ENCODE results near the gene PPIL1. TPM values are rescaled to one million over a fixed set of nuclear protein-coding genes. Genes with fewer than 3 reads are reported as not detected.
A peak's percentile ranks its signal among the peaks of the same experiment; 100 is the strongest.

PPIL1 gene
- polyA plus RNA-seq, 1 donor from 2014 or later, result 14.7 TPM

DNA sequence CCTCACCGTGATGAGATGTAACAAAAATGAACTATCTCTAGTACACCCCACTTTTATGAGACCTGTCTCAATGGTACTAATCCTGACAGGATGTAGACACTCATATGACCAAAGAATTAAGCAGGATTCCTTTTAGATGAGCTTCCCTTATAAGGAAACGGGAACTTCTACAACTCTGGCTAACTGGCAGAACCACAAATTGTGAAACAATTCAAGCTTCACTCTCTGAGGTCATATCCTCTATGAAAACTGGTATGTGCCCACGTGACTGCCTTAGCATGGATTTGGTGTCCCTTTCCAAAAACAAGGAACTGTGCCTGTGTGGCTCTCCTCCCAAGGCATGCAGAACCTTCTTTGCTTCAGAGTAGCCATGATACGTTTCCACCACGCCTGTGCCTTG is 21.3 kb downstream of the PPIL1 start:
- Mint-ChIP-seq H3K4me3 (no peak overlapping the region), H3K27me3 (peaks cover 6% of the 10 kb centered on the region), H3K27ac (no peak overlapping the region), H3K9me3 (peaks cover 0 to 13% (median 7%) of the 10 kb centered on the region in 3 donors), H3K36me3 (peaks cover 13% of the 10 kb centered on the region), H3K4me1 (peaks cover 0 to 1% (median 0%) of the 10 kb centered on the region in 3 donors)

DNA sequence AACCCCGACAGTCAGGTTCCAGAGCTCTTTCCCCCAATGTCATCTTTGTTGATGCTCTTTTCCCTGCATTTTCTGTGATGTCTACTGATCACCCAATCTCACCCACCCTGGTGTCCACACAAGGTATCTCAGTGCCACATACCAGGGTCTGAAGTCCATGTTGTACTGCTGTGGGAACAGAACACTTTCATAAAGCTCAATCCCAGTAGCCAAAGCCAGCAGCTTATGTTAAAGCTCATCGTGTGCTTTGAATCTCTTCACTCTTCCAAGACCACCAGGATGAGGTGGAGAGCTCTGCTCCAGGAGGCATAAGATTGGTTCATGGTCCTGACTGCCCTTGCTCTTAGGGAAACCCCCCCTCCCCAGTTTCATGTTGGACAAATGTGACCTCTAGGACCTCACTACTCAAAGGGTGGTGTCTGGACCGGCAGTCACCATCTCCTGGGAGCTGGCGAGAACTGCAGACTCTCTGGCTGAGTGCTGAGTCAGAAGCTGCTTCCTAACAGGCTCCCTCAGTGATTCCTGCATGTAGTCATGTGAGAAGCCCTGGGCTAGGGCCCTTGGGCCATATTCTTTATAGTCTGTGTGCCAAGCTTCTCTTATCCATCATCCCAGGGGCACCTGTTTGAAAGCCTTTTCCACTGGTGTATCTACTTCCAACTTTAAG is 22.0 kb downstream of the PPIL1 start:
- Mint-ChIP-seq H3K27me3 (peaks cover 6% of the 10 kb centered on the region), H3K9me3 (peaks cover 0 to 13% (median 7%) of the 10 kb centered on the region in 3 donors), H3K36me3 (peaks cover 13% of the 10 kb centered on the region), H3K4me3 (no peak overlapping the region), H3K27ac (no peak overlapping the region), H3K4me1 (peaks cover 0 to 1% (median 0%) of the 10 kb centered on the region in 3 donors)

DNA sequence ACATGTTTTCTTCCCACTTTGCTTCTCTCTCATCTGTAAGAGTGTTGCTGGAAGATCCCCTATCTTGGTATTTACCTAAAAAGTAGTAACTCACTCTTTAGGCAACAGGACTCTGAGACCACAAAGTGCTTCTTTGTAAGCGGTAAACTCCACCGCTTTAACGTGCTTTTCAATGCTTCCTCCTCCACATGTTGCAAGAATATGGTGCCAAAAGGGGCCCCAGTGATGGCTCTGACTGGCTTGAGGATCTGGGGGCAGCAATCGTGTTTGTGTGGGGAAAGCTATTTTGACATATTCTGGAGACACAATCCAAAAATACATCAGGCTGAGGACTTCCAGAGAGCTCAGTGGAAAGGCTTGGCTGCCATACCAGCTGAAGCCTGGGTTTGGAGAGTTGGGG is 23.0 kb downstream of the PPIL1 start:
- no peak overlapping the region for H3K27ac Mint-ChIP-seq
- peaks cover 0 to 13% (median 9%) of the 10 kb centered on the region in 3 donors for H3K9me3 Mint-ChIP-seq
- peaks cover 0 to 1% (median 0%) of the 10 kb centered on the region in 3 donors for H3K4me1 Mint-ChIP-seq
- H3K27me3 Mint-ChIP-seq, result peaks cover 6% of the 10 kb centered on the region
- peak overlapping the region in 1 of 4 donors; percentile 46 for H3K4me3 Mint-ChIP-seq
- H3K36me3 Mint-ChIP-seq, result peaks cover 13% of the 10 kb centered on the region

DNA sequence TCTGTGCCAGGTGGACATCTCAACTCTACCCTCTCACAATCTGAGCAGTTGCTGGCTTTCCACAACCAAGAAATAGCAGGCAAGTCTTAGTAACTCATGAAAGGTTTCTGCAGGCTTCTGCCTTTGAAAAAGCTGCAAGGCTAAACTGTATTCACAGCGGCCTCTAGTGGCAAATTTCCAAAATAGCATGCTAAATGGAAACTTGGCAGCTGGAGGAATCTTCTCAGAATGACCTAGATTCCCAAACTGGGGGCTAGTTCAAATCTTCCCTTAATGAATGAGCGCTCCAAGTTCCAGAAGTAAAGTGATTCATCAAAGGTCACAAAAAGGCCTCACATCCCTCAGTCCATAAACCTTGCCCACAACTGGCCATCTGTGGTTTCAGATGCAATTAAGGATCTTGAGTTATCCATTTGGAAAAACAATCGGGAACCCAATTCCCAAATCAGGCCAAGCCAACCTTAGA is 23.4 kb downstream of the PPIL1 start:
- Mint-ChIP-seq H3K27me3 (peaks cover 6% of the 10 kb centered on the region), H3K9me3 (peaks cover 0 to 13% (median 9%) of the 10 kb centered on the region in 3 donors), H3K36me3 (peaks cover 11% of the 10 kb centered on the region), H3K4me3 (no peak overlapping the region), H3K27ac (peak overlapping the region in 1 of 3 donors; percentile 23), H3K4me1 (peaks cover 0 to 1% (median 0%) of the 10 kb centered on the region in 3 donors)

DNA sequence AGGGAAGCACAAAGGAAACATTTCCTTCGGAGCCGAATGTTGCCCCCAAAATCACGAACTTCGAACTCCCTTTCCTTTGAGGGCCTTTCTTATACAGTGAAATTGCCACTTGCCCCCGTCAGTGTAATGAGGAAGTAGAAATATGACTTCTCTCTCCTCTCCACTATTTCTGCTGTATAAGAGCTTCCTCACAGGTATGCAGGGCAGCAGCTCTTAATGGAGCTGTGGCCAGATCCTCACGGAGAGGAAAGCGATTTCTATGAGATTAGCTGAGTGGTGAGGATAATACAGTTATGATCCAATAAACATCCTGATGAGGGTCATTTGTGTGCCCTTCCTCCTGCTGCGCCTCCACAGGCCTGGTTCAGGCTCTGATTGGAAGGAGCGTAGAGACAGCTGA is 24.6 kb downstream of the PPIL1 start:
- H3K4me3 Mint-ChIP-seq, result peak overlapping the region in 1 of 4 donors; percentile 12
- no peaks in the 10 kb centered on the region for H3K4me1 Mint-ChIP-seq
- H3K36me3 Mint-ChIP-seq, result peaks cover 11% of the 10 kb centered on the region
- peaks cover 0 to 13% (median 9%) of the 10 kb centered on the region in 3 donors for H3K9me3 Mint-ChIP-seq
- no peak overlapping the region for H3K27ac Mint-ChIP-seq
- H3K27me3 Mint-ChIP-seq, result peaks cover 6% of the 10 kb centered on the region

DNA sequence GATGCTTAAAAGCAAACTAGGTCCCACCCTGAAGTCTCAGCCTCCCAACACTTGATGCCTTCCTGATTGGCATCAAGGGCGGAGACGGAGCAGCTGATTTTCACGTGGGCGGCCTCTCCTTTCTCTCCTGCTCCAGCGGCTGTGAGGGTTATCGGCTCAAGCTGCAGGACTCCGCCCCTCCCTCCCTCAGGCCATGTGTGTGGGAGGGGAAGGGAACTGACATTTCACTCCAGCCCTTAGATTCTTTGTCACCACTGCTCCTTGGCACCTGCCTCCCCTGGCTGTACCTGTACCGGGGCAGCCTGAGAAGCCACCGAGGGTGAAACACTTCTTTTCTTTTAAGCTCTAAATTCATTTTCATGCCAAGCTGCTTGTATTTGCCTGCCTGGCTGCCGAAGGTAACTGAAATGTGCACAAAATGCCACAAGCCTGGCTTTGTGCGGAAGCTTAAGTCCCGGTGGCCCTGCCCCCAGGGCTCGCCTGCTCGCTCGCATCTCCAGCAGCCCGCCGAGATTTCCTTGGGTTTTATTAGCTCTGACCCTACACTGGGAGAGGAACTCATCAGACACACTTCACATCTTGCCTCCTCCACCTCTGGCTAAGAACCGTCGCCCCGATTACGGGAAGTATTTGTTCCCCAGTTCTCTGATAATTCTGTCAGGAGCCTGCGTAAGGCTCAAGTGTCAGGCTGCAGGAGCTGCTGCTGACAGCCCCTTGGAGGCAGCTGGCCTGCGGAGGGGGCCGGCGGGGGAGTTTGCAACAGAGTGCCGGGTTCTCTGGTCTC is 25.8 kb downstream of the PPIL1 start:
- Mint-ChIP-seq H3K36me3 (peaks cover 7% of the 10 kb centered on the region), H3K4me1 (no peaks in the 10 kb centered on the region), H3K27me3 (peaks cover 8% of the 10 kb centered on the region), H3K27ac (no peak overlapping the region), H3K9me3 (peaks cover 0 to 13% (median 9%) of the 10 kb centered on the region in 3 donors), H3K4me3 (no peak overlapping the region)

DNA sequence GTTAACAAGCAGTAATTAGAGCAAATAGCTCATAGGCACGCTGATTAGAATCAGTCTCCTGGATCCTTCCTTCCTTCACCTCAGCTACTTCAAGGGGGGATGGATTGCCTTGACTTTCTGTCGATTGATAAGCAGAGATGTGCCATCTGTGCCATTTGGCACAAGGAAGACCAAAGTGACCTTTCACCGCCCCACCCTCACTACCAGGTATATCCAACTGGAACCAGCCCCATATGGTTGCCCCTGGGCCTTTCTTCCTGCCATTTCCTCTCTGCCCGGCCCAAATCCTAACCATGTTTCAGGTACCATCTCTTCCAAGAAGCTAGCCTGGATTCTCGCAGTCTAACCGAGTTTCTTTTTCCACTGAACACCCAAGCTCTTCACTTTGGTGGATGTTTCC is 26.6 kb downstream of the PPIL1 start:
- H3K9me3 Mint-ChIP-seq, result peaks cover 0 to 13% (median 9%) of the 10 kb centered on the region in 3 donors

DNA sequence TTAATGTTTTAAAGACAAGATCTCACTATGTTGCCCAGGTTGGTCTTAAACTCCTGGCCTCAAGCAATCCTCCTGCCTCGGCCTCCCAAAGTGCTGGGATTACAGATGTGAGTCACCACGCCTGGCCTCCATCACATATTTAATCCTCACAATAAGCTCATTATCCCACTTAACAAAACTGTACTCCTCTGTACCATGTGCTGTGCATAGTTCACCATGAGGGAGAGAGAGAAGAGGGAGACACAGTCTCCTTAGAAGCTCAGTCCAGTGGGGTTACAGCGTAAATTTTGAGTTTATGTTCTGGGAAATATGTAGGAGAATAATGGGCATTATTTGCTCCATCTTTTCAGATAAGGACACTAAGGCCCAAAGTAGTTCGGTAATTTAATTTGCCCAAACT is 27.5 kb downstream of the PPIL1 start:
- peaks cover 0 to 13% (median 9%) of the 10 kb centered on the region in 3 donors for H3K9me3 Mint-ChIP-seq
- peaks cover 4% of the 10 kb centered on the region for H3K36me3 Mint-ChIP-seq
- H3K4me3 Mint-ChIP-seq, result no peak overlapping the region
- no peak overlapping the region for H3K27ac Mint-ChIP-seq
- peaks cover 8% of the 10 kb centered on the region for H3K27me3 Mint-ChIP-seq
- no peaks in the 10 kb centered on the region for H3K4me1 Mint-ChIP-seq

More for the DNA sequence above, 26.6 kb downstream of the PPIL1 start:
- Mint-ChIP-seq H3K4me1 (no peaks in the 10 kb centered on the region), H3K4me3 (no peak overlapping the region), H3K36me3 (peaks cover 4% of the 10 kb centered on the region), H3K27me3 (peaks cover 8% of the 10 kb centered on the region), H3K27ac (no peak overlapping the region)

DNA sequence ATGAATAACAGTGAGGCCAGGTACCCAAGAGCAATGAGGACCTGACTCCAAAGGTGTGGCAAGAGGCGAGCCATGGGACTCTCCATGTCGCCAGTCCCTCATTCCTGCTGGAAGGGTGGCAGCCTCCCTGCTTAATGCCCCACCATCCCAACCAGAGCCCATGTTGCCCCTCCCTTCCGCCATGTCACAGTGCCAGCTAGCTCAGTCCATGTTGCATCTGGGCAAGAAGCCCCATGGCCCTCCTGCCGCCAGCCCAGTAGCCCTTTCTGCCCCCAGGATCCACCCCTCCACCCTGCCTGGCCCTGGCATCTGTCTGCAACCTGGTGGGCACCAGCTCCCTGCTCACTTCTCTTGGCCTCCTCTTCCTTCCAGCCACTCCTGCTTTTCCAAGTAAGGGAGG is 29.4 kb downstream of the PPIL1 start:
- Mint-ChIP-seq H3K27ac (no peak overlapping the region), H3K4me3 (no peak overlapping the region), H3K27me3 (peaks cover 12% of the 10 kb centered on the region), H3K36me3 (peaks cover 3% of the 10 kb centered on the region), H3K9me3 (peaks cover 0 to 4% (median 2%) of the 10 kb centered on the region in 3 donors), H3K4me1 (peaks cover 0 to 4% (median 4%) of the 10 kb centered on the region in 3 donors)

DNA sequence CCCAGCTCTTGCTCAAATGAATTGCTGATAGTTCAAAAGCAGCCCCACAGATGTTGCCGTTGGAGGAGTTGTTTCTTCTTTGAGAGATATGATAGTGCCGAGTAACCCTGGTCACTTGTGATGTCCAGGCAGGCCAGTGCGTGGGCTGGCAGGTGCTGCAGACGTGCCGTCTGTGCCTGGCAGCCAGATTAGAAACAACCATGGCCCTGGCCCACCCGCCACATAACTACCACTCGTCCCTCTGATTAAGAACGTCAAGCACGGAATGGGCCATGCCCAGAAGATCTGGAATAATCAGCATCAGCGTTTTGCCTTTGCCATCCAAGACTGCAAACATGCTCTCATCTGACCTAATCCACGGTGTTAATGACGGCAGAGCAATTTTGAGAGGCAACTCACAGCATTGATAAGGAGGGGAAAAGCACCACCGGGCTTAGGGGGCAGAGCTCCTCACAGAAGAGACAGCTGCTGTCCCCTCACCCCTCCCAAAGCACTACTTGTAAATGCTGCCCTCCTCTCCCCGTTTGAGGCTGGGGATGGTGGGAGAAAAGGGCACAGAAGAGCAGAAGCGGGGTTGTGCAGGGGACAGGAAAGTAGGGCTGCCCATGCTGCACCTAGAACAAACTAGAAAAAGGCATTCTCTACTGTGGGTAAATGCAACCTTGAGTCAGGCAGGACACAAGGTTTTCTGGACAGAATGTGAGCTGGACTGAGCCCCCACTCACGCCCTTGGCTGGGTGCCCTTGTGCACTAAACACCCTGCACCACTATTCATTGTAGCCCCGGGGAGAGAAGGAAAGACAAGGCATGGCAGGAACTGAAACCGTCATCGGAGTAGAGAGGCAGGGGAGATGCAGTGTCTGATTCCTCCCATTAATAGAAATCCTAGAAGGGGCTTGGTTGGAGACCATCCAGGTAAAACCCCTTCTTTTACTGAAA is 30.1 kb downstream of the PPIL1 start:
- peaks cover 0 to 4% (median 4%) of the 10 kb centered on the region in 3 donors for H3K4me1 Mint-ChIP-seq
- peaks cover 1% of the 10 kb centered on the region for H3K36me3 Mint-ChIP-seq
- peaks cover 14% of the 10 kb centered on the region for H3K27me3 Mint-ChIP-seq
- H3K4me3 Mint-ChIP-seq, result no peak overlapping the region
- no peak overlapping the region for H3K27ac Mint-ChIP-seq
- peaks cover 0 to 2% (median 0%) of the 10 kb centered on the region in 3 donors for H3K9me3 Mint-ChIP-seq

DNA sequence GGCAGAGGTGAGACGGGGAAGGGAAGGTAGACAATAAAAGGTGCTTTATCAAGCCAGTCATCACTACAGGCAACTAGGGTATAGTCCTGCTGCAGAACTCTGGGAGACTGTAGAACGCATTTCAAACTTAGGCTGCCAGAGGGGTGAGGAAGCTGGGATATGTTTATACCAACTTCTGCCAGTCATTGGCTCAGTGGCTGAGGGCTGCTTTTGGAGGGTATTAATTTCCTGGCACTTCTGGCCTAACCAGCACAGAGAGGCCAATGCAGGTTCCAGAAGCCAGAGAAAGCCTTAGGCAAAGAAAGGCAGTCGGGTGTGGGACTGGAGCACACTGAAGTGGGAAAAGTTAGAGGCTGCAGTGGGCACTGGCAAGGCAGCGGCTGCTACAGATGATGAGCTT is 31.4 kb downstream of the PPIL1 start:
- Mint-ChIP-seq H3K4me3 (peak overlapping the region in 1 of 4 donors; percentile 39), H3K9me3 (peaks cover 0 to 2% (median 0%) of the 10 kb centered on the region in 3 donors), H3K27ac (peak overlapping the region in 1 of 3 donors; percentile 59), H3K36me3 (no peaks in the 10 kb centered on the region), H3K4me1 (peaks cover 0 to 4% (median 4%) of the 10 kb centered on the region in 3 donors), H3K27me3 (peaks cover 22% of the 10 kb centered on the region)

DNA sequence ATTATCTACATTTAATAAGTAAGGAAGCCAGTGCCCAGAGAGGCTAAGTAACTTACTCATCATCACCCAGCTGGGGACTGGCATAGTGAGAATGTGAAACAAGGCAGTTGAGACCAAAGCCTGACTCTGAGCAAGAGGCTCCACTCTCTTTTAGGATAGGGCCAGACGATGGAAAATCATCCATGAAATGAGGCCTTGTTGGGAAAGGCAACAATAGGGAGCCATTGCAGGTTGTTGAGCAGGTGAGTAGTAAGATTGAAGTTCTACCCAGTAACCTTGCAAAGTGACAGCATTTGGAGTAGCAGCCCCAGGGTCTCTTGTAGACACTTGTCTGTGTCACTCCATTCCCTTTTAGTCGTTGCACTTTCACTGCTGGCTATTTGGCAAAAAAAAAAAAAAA is 32.8 kb downstream of the PPIL1 start:
- no peaks in the 10 kb centered on the region for H3K36me3 Mint-ChIP-seq
- no peak overlapping the region for H3K4me3 Mint-ChIP-seq
- peaks cover 34% of the 10 kb centered on the region for H3K27me3 Mint-ChIP-seq
- H3K27ac Mint-ChIP-seq, result no peak overlapping the region
- H3K9me3 Mint-ChIP-seq, result no peaks in the 10 kb centered on the region
- H3K4me1 Mint-ChIP-seq, result peaks cover 0 to 4% (median 4%) of the 10 kb centered on the region in 3 donors

DNA sequence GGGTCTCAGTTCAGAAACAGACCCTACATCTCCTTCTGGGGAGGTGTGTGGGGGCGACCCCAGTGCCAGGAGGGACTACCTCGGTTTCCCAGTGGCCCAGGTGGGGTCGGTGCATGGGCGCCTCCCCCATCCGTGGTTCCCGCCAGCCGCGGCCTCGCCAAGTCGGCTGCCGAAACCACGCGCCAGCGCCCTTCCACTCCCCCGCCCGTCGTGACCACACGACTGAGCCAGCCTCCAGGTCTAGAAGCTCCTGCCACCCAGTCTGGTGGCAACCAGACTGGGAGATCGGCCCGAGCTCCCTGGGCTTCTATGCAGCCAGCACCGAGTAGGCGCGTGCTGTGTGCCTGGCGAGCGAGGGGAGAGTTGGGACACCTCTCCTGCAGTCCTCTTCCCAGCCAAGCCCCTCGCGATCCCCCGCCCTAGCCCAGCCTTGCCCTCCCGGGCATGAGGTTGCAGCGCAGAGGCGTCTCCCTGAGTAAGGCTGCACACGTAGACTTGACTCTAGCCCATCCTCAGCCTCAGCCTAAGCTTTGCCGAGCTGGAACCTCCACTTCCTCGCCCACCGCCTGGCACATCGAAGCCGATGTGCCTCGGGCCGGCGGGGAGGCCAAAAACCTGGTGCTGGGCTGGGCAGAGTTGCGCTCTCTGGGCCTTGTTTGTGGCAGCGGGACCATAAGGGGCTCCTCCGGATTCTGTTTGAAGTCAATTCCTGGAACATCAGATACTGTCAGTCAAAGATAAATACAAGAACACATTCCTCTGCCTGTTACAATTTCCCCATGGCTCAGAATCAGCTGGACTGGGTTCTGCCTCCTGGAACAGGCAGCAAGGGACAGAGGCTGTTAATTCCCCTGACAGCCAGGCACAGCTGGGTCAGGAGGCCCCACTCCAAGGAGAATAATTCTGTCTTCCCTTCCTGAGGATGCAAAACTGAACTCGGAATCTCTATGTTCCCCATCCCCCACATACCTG is 33.9 kb downstream of the PPIL1 start:
- H3K4me3 Mint-ChIP-seq, result peak overlapping the region; percentile 67 to 86 (median 82)
- peaks cover 0 to 4% (median 4%) of the 10 kb centered on the region in 3 donors for H3K4me1 Mint-ChIP-seq
- H3K27me3 Mint-ChIP-seq, result peaks cover 34% of the 10 kb centered on the region
- no peaks in the 10 kb centered on the region for H3K9me3 Mint-ChIP-seq
- H3K27ac Mint-ChIP-seq, result peak overlapping the region in 2 of 3 donors; percentile 40 to 86
- H3K36me3 Mint-ChIP-seq, result no peaks in the 10 kb centered on the region

Measured in IgD-negative memory B cell (primary cell).